ENCODE data around the gene NFX1. TPM values are rescaled to one million over a fixed set of nuclear protein-coding genes. Genes with fewer than 3 reads are reported as not detected.

The NFX1 gene
- total RNA-seq, 1 donor, result 24.2 TPM

GRCh38 chr9:33291031-33291397 lies 698 bp downstream of the NFX1 start:
- no peak for TF ChIP-seq CTCF (IDR thresholded peaks at IDR 0.05; ENCODE audit: insufficient read depth, low read depth, low read length)
- peak overlapping the region; percentile 91 for H3K4me3 ChIP-seq (ENCODE audit: low read depth, low read length)
- no peak for DNase-seq (ENCODE audit: low read depth)

GRCh38 chr9:33291901-33292300 lies 1.6 kb downstream of the NFX1 start:
- no peak overlapping the region for H3K4me3 ChIP-seq (ENCODE audit: low read depth, low read length)
- no peak for DNase-seq (ENCODE audit: low read depth)
- TF ChIP-seq CTCF (IDR thresholded peaks at IDR 0.05; ENCODE audit: insufficient read depth, low read depth, low read length), result no peak

DNA sequence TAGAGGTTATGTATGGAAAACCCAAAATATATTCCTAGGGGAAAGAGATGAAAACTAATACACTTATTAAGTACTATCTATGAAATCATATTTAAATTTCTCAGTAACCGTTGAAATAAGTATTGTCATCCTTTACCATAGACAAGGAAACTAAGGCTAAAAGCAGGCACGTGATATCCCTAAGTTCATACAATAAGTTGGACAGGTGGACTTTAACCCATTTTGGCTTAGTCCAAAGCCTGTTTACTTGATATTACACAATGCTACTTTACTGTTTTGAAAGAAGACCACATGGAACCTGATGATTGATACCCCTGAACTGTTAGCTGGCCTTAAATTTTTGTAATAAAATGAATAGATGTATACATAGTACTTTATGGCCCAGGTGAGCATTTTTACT lies 3.5 kb downstream of the NFX1 start:
- TF ChIP-seq CTCF (IDR thresholded peaks at IDR 0.05; ENCODE audit: insufficient read depth, low read depth, low read length), result no peak
- H3K4me3 ChIP-seq (ENCODE audit: low read depth, low read length), result no peak overlapping the region
- no peak for DNase-seq (ENCODE audit: low read depth)

DNA sequence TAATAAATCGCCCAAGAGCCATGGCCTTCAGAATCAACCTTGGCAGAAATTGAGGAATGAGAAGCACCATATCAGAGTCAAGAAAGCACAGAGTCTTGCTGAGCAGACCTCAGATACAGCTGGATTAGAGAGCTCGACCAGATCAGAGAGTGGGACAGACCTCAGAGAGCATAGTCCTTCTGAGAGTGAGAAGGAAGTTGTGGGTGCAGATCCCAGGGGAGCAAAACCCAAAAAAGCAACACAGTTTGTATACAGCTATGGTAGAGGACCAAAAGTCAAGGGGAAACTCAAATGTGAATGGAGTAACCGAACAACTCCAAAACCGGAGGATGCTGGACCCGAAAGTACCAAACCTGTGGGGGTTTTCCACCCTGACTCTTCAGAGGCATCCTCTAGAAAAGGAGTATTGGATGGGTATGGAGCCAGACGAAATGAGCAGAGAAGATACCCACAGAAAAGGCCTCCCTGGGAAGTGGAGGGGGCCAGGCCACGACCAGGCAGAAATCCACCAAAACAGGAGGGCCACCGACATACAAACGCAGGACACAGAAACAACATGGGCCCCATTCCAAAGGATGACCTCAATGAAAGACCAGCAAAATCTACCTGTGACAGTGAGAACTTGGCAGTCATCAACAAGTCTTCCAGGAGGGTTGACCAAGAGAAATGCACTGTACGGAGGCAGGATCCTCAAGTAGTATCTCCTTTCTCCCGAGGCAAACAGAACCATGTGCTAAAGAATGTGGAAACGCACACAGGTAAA lies 4.5 kb downstream of the NFX1 start:
- no peak overlapping the region for H3K4me3 ChIP-seq (ENCODE audit: low read depth, low read length)
- no peak for TF ChIP-seq CTCF (IDR thresholded peaks at IDR 0.05; ENCODE audit: insufficient read depth, low read depth, low read length)

DNA sequence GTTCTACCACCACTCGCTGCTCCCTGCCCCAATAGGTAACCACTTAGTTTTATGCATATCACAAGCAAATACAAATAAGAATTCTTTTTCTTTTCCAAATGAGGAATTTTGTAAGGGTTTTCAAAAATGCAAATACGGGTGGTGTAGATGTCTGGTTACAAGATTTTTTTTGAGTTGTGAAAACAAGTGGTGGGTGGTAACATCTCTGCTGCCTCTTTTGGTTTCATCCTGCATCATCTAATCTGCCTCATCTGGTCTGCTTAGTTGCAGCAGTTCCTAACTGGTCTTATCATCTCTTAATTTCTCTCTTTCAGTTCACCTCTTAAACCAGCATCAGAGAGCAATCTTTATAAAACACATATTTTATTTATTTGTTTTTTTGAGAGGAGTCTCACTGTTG lies 5.3 kb downstream of the NFX1 start:
- TF ChIP-seq CTCF (IDR thresholded peaks at IDR 0.05; ENCODE audit: insufficient read depth, low read depth, low read length), result no peak
- DNase-seq (ENCODE audit: low read depth), result no peak
- H3K4me3 ChIP-seq (ENCODE audit: low read depth, low read length), result no peak overlapping the region

More for the DNA sequence above, 4.5 kb downstream of the NFX1 start:
- DNase-seq (ENCODE audit: low read depth), result no peak

DNA sequence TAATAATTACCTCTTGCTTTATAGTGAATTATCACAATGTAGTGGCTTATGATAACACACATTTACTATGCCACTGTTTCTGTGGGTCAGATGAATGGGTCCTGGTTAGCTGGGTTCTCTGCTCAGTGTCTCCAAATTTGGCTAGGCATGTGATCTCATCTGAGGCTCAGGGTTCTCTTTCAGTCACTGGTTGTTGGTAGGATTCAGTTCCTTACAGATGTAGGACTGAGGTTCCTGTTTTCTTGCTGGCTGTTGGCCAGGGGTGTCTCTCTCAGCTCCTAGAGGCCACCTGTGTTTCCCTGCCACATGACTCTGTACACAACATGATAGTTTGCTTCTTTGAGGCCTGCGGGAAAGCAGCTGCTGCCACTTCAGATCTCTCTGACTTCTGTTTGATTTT lies 7.1 kb downstream of the NFX1 start:
- DNase-seq (ENCODE audit: low read depth), result no peak
- no peak for TF ChIP-seq CTCF (IDR thresholded peaks at IDR 0.05; ENCODE audit: insufficient read depth, low read depth, low read length)
- no peak overlapping the region for H3K4me3 ChIP-seq (ENCODE audit: low read depth, low read length)

DNA sequence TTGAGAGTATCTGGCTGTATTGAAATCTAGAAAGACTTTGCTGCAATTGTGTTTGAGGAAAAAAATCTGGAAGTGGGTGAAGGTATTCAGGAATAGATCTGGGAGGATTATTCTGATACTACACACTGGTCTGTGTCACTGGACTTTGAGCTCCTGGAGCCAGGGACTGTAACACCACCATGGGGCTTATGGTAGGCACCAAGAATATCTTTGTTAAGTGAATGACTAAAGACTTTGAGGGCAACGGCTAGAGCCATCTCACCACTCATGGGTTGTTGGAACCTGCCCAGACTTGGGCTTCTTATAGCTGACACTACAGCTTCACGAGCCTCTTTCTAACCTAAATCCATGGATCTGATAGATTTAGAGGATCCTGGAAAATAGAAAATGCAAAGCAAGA lies 10.2 kb downstream of the NFX1 start:
- no peak for TF ChIP-seq CTCF (IDR thresholded peaks at IDR 0.05; ENCODE audit: insufficient read depth, low read depth, low read length)
- no peak for DNase-seq (ENCODE audit: low read depth)
- H3K4me3 ChIP-seq (ENCODE audit: low read depth, low read length), result no peak overlapping the region

Measured in fibroblast of villous mesenchyme (primary cell).